ENCODE measurements around the gene ENDOD1. TPM values are rescaled to one million over a fixed set of nuclear protein-coding genes. Genes with fewer than 3 reads are reported as not detected.

The ENDOD1 gene, protein sequence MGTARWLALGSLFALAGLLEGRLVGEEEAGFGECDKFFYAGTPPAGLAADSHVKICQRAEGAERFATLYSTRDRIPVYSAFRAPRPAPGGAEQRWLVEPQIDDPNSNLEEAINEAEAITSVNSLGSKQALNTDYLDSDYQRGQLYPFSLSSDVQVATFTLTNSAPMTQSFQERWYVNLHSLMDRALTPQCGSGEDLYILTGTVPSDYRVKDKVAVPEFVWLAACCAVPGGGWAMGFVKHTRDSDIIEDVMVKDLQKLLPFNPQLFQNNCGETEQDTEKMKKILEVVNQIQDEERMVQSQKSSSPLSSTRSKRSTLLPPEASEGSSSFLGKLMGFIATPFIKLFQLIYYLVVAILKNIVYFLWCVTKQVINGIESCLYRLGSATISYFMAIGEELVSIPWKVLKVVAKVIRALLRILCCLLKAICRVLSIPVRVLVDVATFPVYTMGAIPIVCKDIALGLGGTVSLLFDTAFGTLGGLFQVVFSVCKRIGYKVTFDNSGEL
- 5.2 TPM for total RNA-seq (2013)
- polyA plus RNA-seq (1 to 10 TPM; 1.3 to 3.4 (median 3.2) TPM), polyA minus RNA-seq (2.5 and 3.6 TPM in 2 replicates), total RNA-seq (3.3 to 9.7 (median 5.0) reads per million in 11 experiments)

DNA sequence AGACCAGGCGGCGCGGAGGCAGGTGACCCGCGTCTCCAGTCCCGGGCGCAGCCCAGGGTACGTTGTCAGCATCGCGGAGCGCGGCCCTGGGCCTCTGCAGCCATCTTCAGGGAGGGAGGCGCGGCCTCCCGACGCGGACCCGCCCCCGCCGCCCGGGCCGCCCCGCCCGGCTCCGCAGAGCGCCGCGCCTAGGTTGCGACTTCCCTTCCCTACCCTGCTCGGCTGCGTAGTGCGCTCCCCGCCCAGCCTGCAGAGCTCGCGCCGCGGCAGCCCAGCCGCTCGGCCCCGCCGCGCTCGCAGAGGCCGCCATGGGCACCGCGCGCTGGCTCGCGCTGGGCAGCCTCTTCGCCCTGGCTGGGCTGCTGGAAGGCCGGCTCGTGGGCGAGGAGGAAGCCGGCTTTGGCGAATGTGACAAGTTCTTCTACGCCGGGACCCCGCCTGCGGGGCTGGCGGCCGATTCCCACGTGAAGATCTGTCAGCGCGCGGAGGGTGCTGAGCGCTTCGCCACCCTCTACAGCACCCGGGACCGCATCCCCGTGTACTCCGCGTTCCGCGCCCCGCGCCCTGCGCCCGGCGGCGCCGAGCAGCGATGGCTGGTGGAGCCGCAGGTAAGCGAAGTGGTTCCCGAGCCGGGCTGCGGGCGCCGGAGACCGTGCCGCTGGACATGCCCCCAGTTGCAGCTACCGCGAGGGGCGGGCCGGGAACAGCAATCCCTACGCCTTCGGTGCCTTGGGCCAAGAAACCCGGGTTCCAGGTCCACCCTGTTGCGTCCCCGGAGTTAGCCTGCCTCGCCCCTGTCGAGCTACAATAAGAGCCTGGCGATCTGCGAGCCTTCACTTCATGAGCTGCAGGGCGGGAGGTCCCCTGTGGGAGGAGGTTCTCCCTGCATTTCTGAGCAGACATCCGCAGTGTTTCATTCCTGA lies at the start of gene ENDOD1:
Gene ENDOD1, plus strand, starts transcription at position 227 of the 923 bp plus-strand sequence. Its CDS starts 82 bp downstream, at position 309.
- intact Hi-C loops (cut with micrococcal nuclease), result loop anchor here (5.0 to 10.0 kb wide), 2 partner anchors 113 to 675 kb away; no protein-coding TSS in a partner anchor

More for the DNA sequence above, at the start of gene ENDOD1:
- TF ChIP-seq, protein P1, sequence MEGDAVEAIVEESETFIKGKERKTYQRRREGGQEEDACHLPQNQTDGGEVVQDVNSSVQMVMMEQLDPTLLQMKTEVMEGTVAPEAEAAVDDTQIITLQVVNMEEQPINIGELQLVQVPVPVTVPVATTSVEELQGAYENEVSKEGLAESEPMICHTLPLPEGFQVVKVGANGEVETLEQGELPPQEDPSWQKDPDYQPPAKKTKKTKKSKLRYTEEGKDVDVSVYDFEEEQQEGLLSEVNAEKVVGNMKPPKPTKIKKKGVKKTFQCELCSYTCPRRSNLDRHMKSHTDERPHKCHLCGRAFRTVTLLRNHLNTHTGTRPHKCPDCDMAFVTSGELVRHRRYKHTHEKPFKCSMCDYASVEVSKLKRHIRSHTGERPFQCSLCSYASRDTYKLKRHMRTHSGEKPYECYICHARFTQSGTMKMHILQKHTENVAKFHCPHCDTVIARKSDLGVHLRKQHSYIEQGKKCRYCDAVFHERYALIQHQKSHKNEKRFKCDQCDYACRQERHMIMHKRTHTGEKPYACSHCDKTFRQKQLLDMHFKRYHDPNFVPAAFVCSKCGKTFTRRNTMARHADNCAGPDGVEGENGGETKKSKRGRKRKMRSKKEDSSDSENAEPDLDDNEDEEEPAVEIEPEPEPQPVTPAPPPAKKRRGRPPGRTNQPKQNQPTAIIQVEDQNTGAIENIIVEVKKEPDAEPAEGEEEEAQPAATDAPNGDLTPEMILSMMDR (IDR thresholded peaks at IDR 0.05), result no peak
- H3K4me2 ChIP-seq (replicated peaks; ENCODE audit: extremely low read depth, low read length, poor library complexity, severe bottlenecking), result peak within 1 kb of the TSS; percentile 95
- H3K9ac ChIP-seq (ENCODE audit: insufficient read depth, low read length, poor library complexity, severe bottlenecking), result peak within 1 kb of the TSS; percentile 73
- H3K4me3 ChIP-seq (replicated peaks in 1 of 3; ENCODE audit: low read depth in 2 of 3, low read length in 3 of 3), result peak within 1 kb of the TSS; percentile 62 to 88 (median 82)
- H2AFZ ChIP-seq (ENCODE audit: insufficient read depth, low read depth, low read length, poor library complexity, severe bottlenecking), result peak within 1 kb of the TSS; percentile 93
- peak; percentile 74 to 77 (median 76) for DNase-seq
- Mint-ChIP-seq H3K4me3 (peak within 1 kb of the TSS; percentile 90 to 95), H3K27me3 (ENCODE audit: low read depth in 3 of 3) (peaks cover 15 to 19% (median 17%) of the 10 kb centered on the region in 3 donors), H3K9me3 (peaks cover 0 to 2% (median 0%) of the 10 kb centered on the region in 7 donors), H3K4me1 (peaks cover 23% of the 10 kb centered on the region), H3K27ac (peak within 1 kb of the TSS; percentile 85 to 94 (median 90)), H3K36me3 (peaks cover 0 to 12% of the 10 kb centered on the region in 2 donors)
- peak within 1 kb of the TSS; percentile 47 to 83 for H3K27ac ChIP-seq (ENCODE audit: low read depth in 1 of 2, low read length in 2 of 2)
- H3K4me1 ChIP-seq (ENCODE audit: control insufficient read depth in 1 of 2, insufficient read depth in 2 of 2, low read length in 2 of 2), result peaks cover 14 to 23% of the 10 kb centered on the region in 2 donors
- no peaks in the 10 kb centered on the region for H3K36me3 ChIP-seq (replicated peaks in 1 of 2; ENCODE audit: control insufficient read depth in 1 of 2, insufficient read depth in 2 of 2, low read length in 2 of 2)
- H3K79me2 ChIP-seq (ENCODE audit: insufficient read depth, low read length), result no peaks in the 10 kb centered on the region
- H3K9me3 ChIP-seq (replicated peaks in 1 of 2; ENCODE audit: control insufficient read depth in 1 of 2, insufficient read depth in 1 of 2, low read length in 2 of 2), result no peaks in the 10 kb centered on the region
- under 1% methylated on average over 105 of the region's 106 CpGs for WGBS (ENCODE audit: insufficient coverage)
- H3K27me3 ChIP-seq (ENCODE audit: control insufficient read depth in 2 of 2, insufficient read depth in 2 of 2, low read length in 2 of 2), result peaks cover 7 to 8% of the 10 kb centered on the region in 2 donors
- H4K20me1 ChIP-seq (ENCODE audit: insufficient read depth, low read length), result no peaks in the 10 kb centered on the region

All from CD14-positive monocyte (primary cell).